HepG2 (cell line): Measurements from ENCODE around the gene CRTC2. TPM values are rescaled to one million over a fixed set of nuclear protein-coding genes. Genes with fewer than 3 reads are reported as not detected.

Experiments
- BRD4 ChIP-seq: sonication (generic); formaldehyde crosslinking; IDR thresholded peaks from 2 replicates; pipeline ENCODE4 v1.4.0; 2020; ENCODE audit warnings: missing genetic modification reagents
- FLYWCH1 ChIP-seq: sonication (generic); formaldehyde crosslinking; IDR thresholded peaks from 2 replicates; pipeline ENCODE4 v1.8.1; 2023; ENCODE audit warnings: mild to moderate bottlenecking, missing genetic modification reagents
- HMG20A ChIP-seq: IDR thresholded peaks from 2 replicates; pipeline ENCODE4 v1.6.1; 2016; ENCODE audit warnings: borderline replicate concordance
- HOXA7 ChIP-seq: sonication (generic); formaldehyde crosslinking; IDR thresholded peaks from 2 replicates; pipeline ENCODE4 v1.8.1; 2022; ENCODE audit warnings: mild to moderate bottlenecking, missing genetic modification reagents, moderate library complexity
- NCOA1 ChIP-seq: sonication (generic); formaldehyde crosslinking; IDR thresholded peaks from 2 replicates; pipeline ENCODE4 v1.9.0; 2021; ENCODE audit warnings: missing genetic modification reagents
- SATB2 ChIP-seq: sonication (generic); formaldehyde crosslinking; IDR thresholded peaks from 2 replicates; pipeline ENCODE4 v1.5.0; 2020; ENCODE audit warnings: missing genetic modification reagents
- SMAD1 ChIP-seq: sonication (generic); formaldehyde crosslinking; IDR thresholded peaks from 2 replicates; pipeline ENCODE4 v1.4.0; 2020; ENCODE audit warnings: missing genetic modification reagents, low read depth, mild to moderate bottlenecking, borderline replicate concordance
- SRF ChIP-seq: IDR thresholded peaks from 2 replicates; pipeline ENCODE4 v1.6.1; 2011; ENCODE audit warnings: mild to moderate bottlenecking, low read depth, low read length, moderate library complexity
- SSRP1 ChIP-seq: IDR thresholded peaks from 2 replicates; pipeline ENCODE4 v1.6.1; 2016; ENCODE audit warnings: control low read depth
- U2AF2 ChIP-seq: fragments of 200-400 bp; formaldehyde crosslinking; IDR thresholded peaks from 2 replicates; pipeline ENCODE4 v1.6.1; 2017; ENCODE audit warnings: low read depth, mild to moderate bottlenecking, low read length
- ZBTB20 ChIP-seq: sonication (generic); formaldehyde crosslinking; IDR thresholded peaks from 2 replicates; pipeline ENCODE4 v1.8.1; 2023; ENCODE audit warnings: missing genetic modification reagents, low read depth, mild to moderate bottlenecking, borderline replicate concordance
- ZNF230 ChIP-seq: sonication (generic); formaldehyde crosslinking; IDR thresholded peaks from 2 replicates; pipeline ENCODE4 v1.4.0; 2020; ENCODE audit warnings: mild to moderate bottlenecking, missing genetic modification reagents
- ZNF577 ChIP-seq: sonication (generic); formaldehyde crosslinking; IDR thresholded peaks from 2 replicates; pipeline ENCODE4 v1.4.0; 2020; ENCODE audit warnings: mild to moderate bottlenecking, low read depth, missing genetic modification reagents, borderline replicate concordance
- ZNF761 ChIP-seq: sonication (generic); formaldehyde crosslinking; conservative IDR thresholded peaks from 2 replicates; pipeline ENCODE4 v1.4.0; 2020; ENCODE audit warnings: mild to moderate bottlenecking, missing genetic modification reagents
- ZZZ3 ChIP-seq: sonication (generic); formaldehyde crosslinking; IDR thresholded peaks from 2 replicates; pipeline ENCODE4 v1.4.0; 2020; ENCODE audit warnings: missing genetic modification reagents, mild to moderate bottlenecking, borderline replicate concordance
- polyA plus RNA-seq, 8 experiments: library from polyadenylated mRNA; depleted of rRNA in 3 of 8; stranded (reverse) in 7 of 8; unstranded in 1 of 8; fragments of >200 nt; fragmentation: Illumina TruSeq in 4 of 8; extraction: Trizol in 4 of 8; gene quantifications; 2 replicates each; pipeline versions ENCODE4 v1.2.1 to v1.2.3, GENCODE V29; 2011 to 2016; ENCODE audit warnings: low read depth in 4 of 8, missing spikeins in 1 of 8, mixed read lengths in 1 of 8; ENCODE audit not compliant: insufficient read depth in 1 of 8
- total RNA-seq, 5 experiments: library from RNA; depleted of rRNA; stranded (reverse); fragments of >200 nt; fragmentation: Illumina TruSeq; extraction: Trizol; gene quantifications; 2 replicates each; pipeline ENCODE4 v1.2.3, GENCODE V29; 2016; ENCODE audit warnings: low read depth in 1 of 5
- TF ChIP-seq, protein P1 (sequence below): sonication (generic); formaldehyde crosslinking; IDR thresholded peaks from 2 replicates; pipeline ENCODE4 v1.4.0; 2020; ENCODE audit warnings: missing genetic modification reagents
- TF ChIP-seq, protein P2 (sequence below), 2 experiments: sonication (generic) in 1 of 2; formaldehyde crosslinking in 1 of 2; IDR thresholded peaks; 2 replicates each; pipeline versions ENCODE4 v1.5.1 to v1.6.1; 2011 to 2020; ENCODE audit warnings: borderline replicate concordance in 1 of 2, low read depth in 1 of 2, low read length in 1 of 2, mild to moderate bottlenecking in 1 of 2, missing genetic modification reagents in 1 of 2, moderate library complexity in 1 of 2
- TF ChIP-seq, protein P3 (sequence below): sonication (generic); formaldehyde crosslinking; IDR thresholded peaks from 2 replicates; pipeline ENCODE4 v1.4.0; 2020; ENCODE audit warnings: mild to moderate bottlenecking, missing genetic modification reagents
- TF ChIP-seq, protein P4 (sequence below): sonication (generic); formaldehyde crosslinking; IDR thresholded peaks from 2 replicates; pipeline ENCODE4 v1.4.0; 2020; ENCODE audit warnings: missing genetic modification reagents
- TF ChIP-seq, protein P5 (sequence below): IDR thresholded peaks from 2 replicates; pipeline ENCODE4 v1.6.1; 2016; ENCODE audit warnings: missing compliant biosample characterization, missing genetic modification reagents, borderline replicate concordance

The CRTC2 gene
- total and polyA plus RNA-seq, 2 of the 13 experiments (the other 11 are each of a cell fraction or from before 2014, with no cell fraction given): 6.1 to 26.7 TPM

DNA sequence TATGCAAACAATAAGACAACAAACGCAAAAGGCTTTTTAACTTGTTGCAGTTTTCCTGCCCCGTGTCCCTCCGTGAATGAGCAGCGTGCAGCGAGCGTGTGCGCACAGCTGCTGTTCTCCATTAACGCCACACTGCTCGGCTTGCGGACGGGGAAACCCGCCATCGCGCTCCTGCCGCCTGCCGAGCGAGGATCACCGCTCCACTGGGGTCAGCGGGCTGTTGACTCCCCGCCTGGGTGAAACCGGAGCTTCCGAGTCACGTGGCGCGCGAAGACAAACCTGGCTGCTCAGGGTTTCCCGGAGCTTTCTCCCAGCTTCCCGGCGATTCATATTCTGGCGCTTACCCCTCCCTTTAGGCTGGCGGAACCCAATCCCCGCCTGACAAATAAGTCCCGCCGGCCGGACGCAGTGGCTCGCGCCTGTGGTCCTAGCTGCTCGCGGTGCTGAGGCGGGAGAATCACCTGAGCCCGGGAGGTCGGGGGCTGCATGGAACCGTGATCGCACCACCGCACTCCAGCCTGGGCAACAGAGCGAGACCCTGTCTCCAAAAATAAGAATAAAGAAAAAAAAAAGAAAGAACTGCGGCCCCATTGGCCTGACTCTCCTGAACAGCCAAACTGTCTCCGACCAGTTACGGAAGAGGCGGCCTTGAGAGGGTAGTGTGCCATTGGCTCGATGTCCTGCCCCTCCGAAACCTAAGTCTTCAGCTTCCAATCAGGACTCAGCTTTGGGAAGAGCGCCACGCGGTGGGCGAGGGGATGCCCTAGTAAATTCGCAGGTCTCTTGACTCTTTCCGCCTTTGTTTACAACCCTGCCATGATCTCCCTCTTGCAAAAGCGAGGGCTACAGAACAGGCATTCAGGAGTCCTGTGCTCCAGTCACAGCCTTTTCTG, 8.9 kb upstream of the CRTC2 start, which contains the start of gene CREB3L4 (continued):
- TF ChIP-seq ZNF761 (peak; percentile 98), BRD4 (CRISPR knock-in tag) (0 out of 2 replicates have a peak, but pooled peaks have one; percentile 48), ZBTB20 (CRISPR knock-in tag) (peak; percentile 89; the same call in 1 of the 2 replicates), FLYWCH1 (CRISPR knock-in tag) (no peak), ZZZ3 (CRISPR knock-in tag) (0 out of 2 replicates have a peak, but pooled peaks have one; percentile 24), HMG20A (no peak), ZNF230 (peak; percentile 78; the same call in 1 of the 2 replicates), ZNF577 (CRISPR knock-in tag) (no peak), U2AF2 (no peak), SSRP1 (CRISPR knock-in tag) (no peak; the same call in 1 of the 2 replicates), SRF (no peak), HOXA7 (no peak), NCOA1 (CRISPR knock-in tag) (no peak), SATB2 (peak; percentile 27; the same call in 1 of the 2 replicates), SMAD1 (CRISPR knock-in tag) (peak; percentile 53; the same call in 1 of the 2 replicates)
- TF ChIP-seq, protein P1, sequence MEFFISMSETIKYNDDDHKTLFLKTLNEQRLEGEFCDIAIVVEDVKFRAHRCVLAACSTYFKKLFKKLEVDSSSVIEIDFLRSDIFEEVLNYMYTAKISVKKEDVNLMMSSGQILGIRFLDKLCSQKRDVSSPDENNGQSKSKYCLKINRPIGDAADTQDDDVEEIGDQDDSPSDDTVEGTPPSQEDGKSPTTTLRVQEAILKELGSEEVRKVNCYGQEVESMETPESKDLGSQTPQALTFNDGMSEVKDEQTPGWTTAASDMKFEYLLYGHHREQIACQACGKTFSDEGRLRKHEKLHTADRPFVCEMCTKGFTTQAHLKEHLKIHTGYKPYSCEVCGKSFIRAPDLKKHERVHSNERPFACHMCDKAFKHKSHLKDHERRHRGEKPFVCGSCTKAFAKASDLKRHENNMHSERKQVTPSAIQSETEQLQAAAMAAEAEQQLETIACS (CRISPR knock-in tag): no peak
- TF ChIP-seq, protein P2, sequence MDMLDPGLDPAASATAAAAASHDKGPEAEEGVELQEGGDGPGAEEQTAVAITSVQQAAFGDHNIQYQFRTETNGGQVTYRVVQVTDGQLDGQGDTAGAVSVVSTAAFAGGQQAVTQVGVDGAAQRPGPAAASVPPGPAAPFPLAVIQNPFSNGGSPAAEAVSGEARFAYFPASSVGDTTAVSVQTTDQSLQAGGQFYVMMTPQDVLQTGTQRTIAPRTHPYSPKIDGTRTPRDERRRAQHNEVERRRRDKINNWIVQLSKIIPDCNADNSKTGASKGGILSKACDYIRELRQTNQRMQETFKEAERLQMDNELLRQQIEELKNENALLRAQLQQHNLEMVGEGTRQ (IDR thresholded peaks at IDR 0.05; ENCODE audit: low read depth, low read length): peak; percentile 92
- TF ChIP-seq, protein P2 (CRISPR knock-in tag; IDR thresholded peaks at IDR 0.05; ENCODE audit: borderline replicate concordance): peak; percentile 98; the same call in 1 of the 2 replicates
- TF ChIP-seq, protein P3, sequence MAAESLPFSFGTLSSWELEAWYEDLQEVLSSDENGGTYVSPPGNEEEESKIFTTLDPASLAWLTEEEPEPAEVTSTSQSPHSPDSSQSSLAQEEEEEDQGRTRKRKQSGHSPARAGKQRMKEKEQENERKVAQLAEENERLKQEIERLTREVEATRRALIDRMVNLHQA (CRISPR knock-in tag): no peak
- TF ChIP-seq, protein P4, sequence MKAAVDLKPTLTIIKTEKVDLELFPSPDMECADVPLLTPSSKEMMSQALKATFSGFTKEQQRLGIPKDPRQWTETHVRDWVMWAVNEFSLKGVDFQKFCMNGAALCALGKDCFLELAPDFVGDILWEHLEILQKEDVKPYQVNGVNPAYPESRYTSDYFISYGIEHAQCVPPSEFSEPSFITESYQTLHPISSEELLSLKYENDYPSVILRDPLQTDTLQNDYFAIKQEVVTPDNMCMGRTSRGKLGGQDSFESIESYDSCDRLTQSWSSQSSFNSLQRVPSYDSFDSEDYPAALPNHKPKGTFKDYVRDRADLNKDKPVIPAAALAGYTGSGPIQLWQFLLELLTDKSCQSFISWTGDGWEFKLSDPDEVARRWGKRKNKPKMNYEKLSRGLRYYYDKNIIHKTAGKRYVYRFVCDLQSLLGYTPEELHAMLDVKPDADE (CRISPR knock-in tag): no peak
- TF ChIP-seq, protein P5, sequence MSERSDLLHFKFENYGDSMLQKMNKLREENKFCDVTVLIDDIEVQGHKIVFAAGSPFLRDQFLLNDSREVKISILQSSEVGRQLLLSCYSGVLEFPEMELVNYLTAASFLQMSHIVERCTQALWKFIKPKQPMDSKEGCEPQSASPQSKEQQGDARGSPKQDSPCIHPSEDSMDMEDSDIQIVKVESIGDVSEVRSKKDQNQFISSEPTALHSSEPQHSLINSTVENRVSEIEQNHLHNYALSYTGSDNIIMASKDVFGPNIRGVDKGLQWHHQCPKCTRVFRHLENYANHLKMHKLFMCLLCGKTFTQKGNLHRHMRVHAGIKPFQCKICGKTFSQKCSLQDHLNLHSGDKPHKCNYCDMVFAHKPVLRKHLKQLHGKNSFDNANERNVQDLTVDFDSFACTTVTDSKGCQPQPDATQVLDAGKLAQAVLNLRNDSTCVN: 0 out of 2 replicates have a peak, but pooled peaks have one; percentile 16
